Prostate gland (tissue), 2 donors: ENCODE data around the gene GPR137B.

Experiments used
- CTCF ChIP-seq, 4 experiments: fragments of 200-600 bp in 2 of 4; fragments of 450-650 bp in 2 of 4; sonication (generic) in 2 of 4; IDR thresholded peaks; 1 replicate in 3 of 4; 2 replicates in 1 of 4; pipeline ENCODE4 v1.5.1; 2016 to 2019; ENCODE audit warnings: antibody characterized with exemption in 4 of 4, mild to moderate bottlenecking in 2 of 4, moderate library complexity in 2 of 4
- POLR2A ChIP-seq: fragments of 450-650 bp; IDR thresholded peaks from one replicate; pipeline ENCODE4 v1.6.1; 2016; ENCODE audit warnings: antibody characterized with exemption, mild to moderate bottlenecking
- POLR2AphosphoS5 ChIP-seq: sonication (generic); formaldehyde crosslinking; IDR thresholded peaks from one replicate; pipeline ENCODE4 v1.6.1; 2017; ENCODE audit warnings: antibody characterized with exemption

GRCh38 chr1:236211815-236212214, 69.5 kb downstream of the GPR137B start:
- TF ChIP-seq CTCF (IDR thresholded peaks at IDR 0.05) (no peak), POLR2A (no peak), POLR2AphosphoS5 (no peak)
